ENCODE results near the gene SREBF1. TPM values are rescaled to one million over a fixed set of nuclear protein-coding genes. Genes with fewer than 3 reads are reported as not detected.

The SREBF1 gene
- total RNA-seq, 4 donors from 2014 or later = 17.0 to 255 (median 18.9) TPM

- no peak for TF ChIP-seq CTCF (IDR thresholded peaks at IDR 0.05; ENCODE audit: low read depth)
These were observed 11.7 kb upstream of the SREBF1 start for GRCh38 chr17:17848311-17849082.

- no peak for TF ChIP-seq CTCF (IDR thresholded peaks at IDR 0.05; ENCODE audit: low read depth)
These were observed 10.9 kb upstream of the SREBF1 start for GRCh38 chr17:17847726-17848125.

- TF ChIP-seq CTCF (IDR thresholded peaks at IDR 0.05; ENCODE audit: low read depth) = no peak
These were observed 10.4 kb upstream of the SREBF1 start for GRCh38 chr17:17847118-17847689.

- no peak for TF ChIP-seq CTCF (IDR thresholded peaks at IDR 0.05; ENCODE audit: low read depth)
These were observed 9.9 kb upstream of the SREBF1 start for GRCh38 chr17:17846645-17847044.

GRCh38 chr17:17846003-17846402, 9.2 kb upstream of the SREBF1 start:
- no peak for TF ChIP-seq CTCF (IDR thresholded peaks at IDR 0.05; ENCODE audit: low read depth)

GRCh38 chr17:17845046-17845775, 8.4 kb upstream of the SREBF1 start:
- no peak for TF ChIP-seq CTCF (IDR thresholded peaks at IDR 0.05; ENCODE audit: low read depth)

GRCh38 chr17:17844500-17844899, 7.7 kb upstream of the SREBF1 start:
- no peak for TF ChIP-seq CTCF (IDR thresholded peaks at IDR 0.05; ENCODE audit: low read depth)

Measured in subcutaneous adipose tissue (tissue), 4 donors.